ENCODE results near the gene CDK8.
"Not testable (repeated sequence)": the region's sequence is repeated elsewhere in the genome, so short reads cannot be mapped to it uniquely, and the experiment has no call there.

- TF ChIP-seq, protein P1, sequence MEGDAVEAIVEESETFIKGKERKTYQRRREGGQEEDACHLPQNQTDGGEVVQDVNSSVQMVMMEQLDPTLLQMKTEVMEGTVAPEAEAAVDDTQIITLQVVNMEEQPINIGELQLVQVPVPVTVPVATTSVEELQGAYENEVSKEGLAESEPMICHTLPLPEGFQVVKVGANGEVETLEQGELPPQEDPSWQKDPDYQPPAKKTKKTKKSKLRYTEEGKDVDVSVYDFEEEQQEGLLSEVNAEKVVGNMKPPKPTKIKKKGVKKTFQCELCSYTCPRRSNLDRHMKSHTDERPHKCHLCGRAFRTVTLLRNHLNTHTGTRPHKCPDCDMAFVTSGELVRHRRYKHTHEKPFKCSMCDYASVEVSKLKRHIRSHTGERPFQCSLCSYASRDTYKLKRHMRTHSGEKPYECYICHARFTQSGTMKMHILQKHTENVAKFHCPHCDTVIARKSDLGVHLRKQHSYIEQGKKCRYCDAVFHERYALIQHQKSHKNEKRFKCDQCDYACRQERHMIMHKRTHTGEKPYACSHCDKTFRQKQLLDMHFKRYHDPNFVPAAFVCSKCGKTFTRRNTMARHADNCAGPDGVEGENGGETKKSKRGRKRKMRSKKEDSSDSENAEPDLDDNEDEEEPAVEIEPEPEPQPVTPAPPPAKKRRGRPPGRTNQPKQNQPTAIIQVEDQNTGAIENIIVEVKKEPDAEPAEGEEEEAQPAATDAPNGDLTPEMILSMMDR (IDR thresholded peaks at IDR 0.05; ENCODE audit: low read depth, low read length, poor library complexity, severe bottlenecking): not testable (repeated sequence)
- TF ChIP-seq EZH2phosphoT487 (IDR thresholded peaks at IDR 0.05; ENCODE audit: borderline replicate concordance, low read length): not testable (repeated sequence)
Measured at GRCh38 chr13:26312019-26312418, 58.1 kb downstream of the CDK8 start.
